ENCODE data around the gene RYK. TPM values are rescaled to one million over a fixed set of nuclear protein-coding genes. Genes with fewer than 3 reads are reported as not detected.

Gene RYK
- polyA plus RNA-seq, 1 experiment = 41.3 TPM

DNA sequence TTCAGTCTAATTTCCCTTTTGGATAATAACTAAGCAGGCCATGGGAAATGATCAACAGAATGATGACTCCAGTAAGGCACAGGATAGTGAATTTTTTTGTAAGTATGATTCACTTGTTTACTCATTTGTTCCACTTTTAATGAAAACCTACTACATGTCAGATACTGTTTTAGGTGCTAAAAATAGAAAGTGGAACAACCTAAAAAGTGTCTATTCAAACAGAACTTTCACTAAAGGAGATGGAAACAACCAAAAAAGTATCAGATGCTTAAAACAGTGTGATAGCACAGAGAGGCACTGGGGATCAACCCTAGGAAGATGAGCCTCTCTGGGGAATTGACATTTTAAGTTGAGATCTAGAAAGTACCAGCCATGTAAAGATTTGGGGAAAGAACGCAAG, 11.1 kb downstream of the RYK start:
- no peaks in the 10 kb centered on the region for H3K36me3 ChIP-seq (ENCODE audit: control insufficient read depth, insufficient read depth, low read length)
- ChIA-PET CTCF (interaction anchor here (1.0 to 5.5 kb wide), 3 partner anchors 9 to 27 kb away, joined by 4 to 29 read pairs (median 14); no protein-coding TSS in a partner anchor), POLR2A (no interaction called here)
- TF ChIP-seq, protein P1, sequence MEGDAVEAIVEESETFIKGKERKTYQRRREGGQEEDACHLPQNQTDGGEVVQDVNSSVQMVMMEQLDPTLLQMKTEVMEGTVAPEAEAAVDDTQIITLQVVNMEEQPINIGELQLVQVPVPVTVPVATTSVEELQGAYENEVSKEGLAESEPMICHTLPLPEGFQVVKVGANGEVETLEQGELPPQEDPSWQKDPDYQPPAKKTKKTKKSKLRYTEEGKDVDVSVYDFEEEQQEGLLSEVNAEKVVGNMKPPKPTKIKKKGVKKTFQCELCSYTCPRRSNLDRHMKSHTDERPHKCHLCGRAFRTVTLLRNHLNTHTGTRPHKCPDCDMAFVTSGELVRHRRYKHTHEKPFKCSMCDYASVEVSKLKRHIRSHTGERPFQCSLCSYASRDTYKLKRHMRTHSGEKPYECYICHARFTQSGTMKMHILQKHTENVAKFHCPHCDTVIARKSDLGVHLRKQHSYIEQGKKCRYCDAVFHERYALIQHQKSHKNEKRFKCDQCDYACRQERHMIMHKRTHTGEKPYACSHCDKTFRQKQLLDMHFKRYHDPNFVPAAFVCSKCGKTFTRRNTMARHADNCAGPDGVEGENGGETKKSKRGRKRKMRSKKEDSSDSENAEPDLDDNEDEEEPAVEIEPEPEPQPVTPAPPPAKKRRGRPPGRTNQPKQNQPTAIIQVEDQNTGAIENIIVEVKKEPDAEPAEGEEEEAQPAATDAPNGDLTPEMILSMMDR (IDR thresholded peaks at IDR 0.05; ENCODE audit: insufficient read depth, low read depth, low read length) = no peak
- no peaks in the 10 kb centered on the region for H3K27me3 ChIP-seq (ENCODE audit: control insufficient read depth, insufficient read depth, low read length)
- H3K4me3 ChIP-seq (ENCODE audit: low read depth, low read length) = no peak overlapping the region
- no peak for DNase-seq (ENCODE audit: low read depth)

DNA sequence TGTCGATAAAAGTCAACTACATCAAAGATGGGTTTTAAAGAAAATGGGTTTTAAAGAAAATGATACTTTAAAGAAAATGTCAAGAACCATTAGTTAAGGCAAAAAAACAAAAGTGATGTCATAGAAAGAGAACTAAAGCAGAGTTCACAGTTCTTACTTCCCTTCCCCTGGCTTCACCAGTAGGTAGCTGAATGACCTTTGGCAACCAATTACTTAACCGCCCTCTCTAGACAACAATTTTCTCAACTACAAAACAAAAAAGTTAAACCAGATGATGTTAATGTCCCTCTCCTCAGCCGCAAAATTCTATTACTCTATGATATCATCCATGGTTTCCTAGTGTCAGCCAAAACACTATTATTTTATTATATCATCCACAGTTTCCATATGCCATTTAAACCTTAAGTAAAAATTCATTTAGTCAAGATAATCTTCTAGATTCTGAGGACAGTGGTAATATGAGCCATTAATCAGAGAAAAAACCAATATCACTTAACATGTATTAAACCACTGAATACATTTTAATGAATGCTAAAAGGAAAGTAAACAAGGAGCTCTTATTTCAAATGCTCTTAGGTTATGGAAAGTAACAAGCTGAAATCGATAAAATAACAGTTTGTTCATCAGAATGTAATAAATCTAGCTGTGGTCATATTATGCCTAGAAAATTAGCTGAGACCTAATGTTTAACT, 13.1 kb downstream of the RYK start:
- no peaks in the 10 kb centered on the region for H3K36me3 ChIP-seq (ENCODE audit: control insufficient read depth, insufficient read depth, low read length)
- no peaks in the 10 kb centered on the region for H3K27me3 ChIP-seq (ENCODE audit: control insufficient read depth, insufficient read depth, low read length)
- TF ChIP-seq, protein P1 (IDR thresholded peaks at IDR 0.05; ENCODE audit: insufficient read depth, low read depth, low read length) = no peak
- no peak for DNase-seq (ENCODE audit: low read depth)
- CTCF ChIA-PET = interaction anchor here (2.8 to 3.4 kb wide), 2 partner anchors 13 to 24 kb away, joined by 14 to 22 read pairs; no protein-coding TSS in a partner anchor
- H3K4me3 ChIP-seq (ENCODE audit: low read depth, low read length) = no peak overlapping the region
- POLR2A ChIA-PET = no interaction called here

DNA sequence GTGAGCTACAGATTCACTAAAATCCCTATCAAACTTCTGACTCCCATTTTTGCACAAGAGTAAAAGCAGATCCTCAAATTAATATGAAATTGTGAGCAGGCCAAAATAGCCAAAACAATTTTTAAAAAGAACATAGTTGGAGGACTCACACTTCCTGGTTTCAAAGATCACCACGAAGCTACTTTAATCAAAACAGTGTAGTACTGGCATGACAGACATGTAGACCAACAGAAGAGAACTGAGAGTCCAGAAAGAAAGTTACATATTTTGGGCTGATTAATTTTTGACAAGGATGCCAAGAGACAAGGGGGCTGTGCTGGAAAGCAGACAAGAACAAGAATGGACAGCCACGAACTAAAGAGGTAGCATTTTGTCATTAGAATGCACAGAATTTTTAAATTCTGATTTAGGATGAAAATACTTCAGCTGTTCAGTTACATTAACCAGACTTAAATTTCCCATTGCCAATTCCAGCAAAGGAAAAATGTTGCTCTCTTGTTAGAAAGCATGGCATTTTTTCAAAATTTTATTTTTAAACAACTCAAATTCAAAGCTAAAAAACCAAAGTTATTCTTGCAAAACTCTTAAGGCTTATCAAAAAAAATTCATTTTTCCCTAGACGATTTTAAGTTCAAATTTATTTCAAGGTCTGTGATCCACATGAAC, 14.0 kb downstream of the RYK start:
- ChIA-PET CTCF (interaction anchor here (2.8 kb wide), 1 partner anchor 23 kb away, joined by 22 read pairs; no protein-coding TSS in a partner anchor), POLR2A (no interaction called here)

DNA sequence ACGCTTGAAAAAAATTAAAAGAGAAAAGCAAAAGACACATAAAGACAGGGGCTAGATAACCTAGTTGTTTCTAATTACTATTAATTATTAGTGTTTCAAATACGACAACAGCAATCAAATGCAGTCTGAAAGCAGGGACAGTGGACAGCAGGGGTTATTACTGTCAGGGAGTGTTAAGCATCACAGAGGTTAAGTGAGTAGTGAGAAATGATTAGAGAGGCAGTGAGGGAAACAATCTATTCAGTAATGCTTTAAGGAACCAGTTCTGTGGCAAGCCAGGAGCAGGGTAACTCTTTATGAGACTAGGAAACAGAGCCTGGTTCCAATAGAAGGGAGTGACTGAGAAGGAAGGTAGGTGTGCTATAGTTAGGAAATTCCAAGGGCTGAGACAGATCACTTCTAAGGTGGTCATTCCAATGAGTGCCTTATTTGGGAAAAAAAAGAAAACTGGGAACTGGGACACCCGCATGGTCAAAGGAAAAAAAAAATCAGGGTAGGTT, 15.0 kb downstream of the RYK start:
- Histone ChIP-seq H3K4me3 (ENCODE audit: low read depth, low read length) (no peak overlapping the region), H3K36me3 (ENCODE audit: control insufficient read depth, insufficient read depth, low read length) (no peaks in the 10 kb centered on the region), H3K27me3 (ENCODE audit: control insufficient read depth, insufficient read depth, low read length) (no peaks in the 10 kb centered on the region)
- no peak for DNase-seq (ENCODE audit: low read depth)
- TF ChIP-seq, protein P1 (IDR thresholded peaks at IDR 0.05; ENCODE audit: insufficient read depth, low read depth, low read length) = no peak
- CTCF ChIA-PET = interaction anchor here (2.8 kb wide), 1 partner anchor 22 kb away, joined by 22 read pairs; no protein-coding TSS in a partner anchor
- POLR2A ChIA-PET = no interaction called here

More for the DNA sequence above, 14.0 kb downstream of the RYK start:
- no peak for DNase-seq (ENCODE audit: low read depth)
- TF ChIP-seq, protein P1 (IDR thresholded peaks at IDR 0.05; ENCODE audit: insufficient read depth, low read depth, low read length) = no peak
- Histone ChIP-seq H3K4me3 (ENCODE audit: low read depth, low read length) (no peak overlapping the region), H3K27me3 (ENCODE audit: control insufficient read depth, insufficient read depth, low read length) (no peaks in the 10 kb centered on the region), H3K36me3 (ENCODE audit: control insufficient read depth, insufficient read depth, low read length) (no peaks in the 10 kb centered on the region)

- ChIA-PET CTCF (interaction anchor here (1.0 to 3.1 kb wide), 3 partner anchors 8 to 23 kb away, joined by 3 to 11 read pairs (median 3); no protein-coding TSS in a partner anchor), POLR2A (no interaction called here)
- Histone ChIP-seq H3K4me3 (ENCODE audit: low read depth, low read length) (no peak overlapping the region), H3K27me3 (ENCODE audit: control insufficient read depth, insufficient read depth, low read length) (no peaks in the 10 kb centered on the region), H3K36me3 (ENCODE audit: control insufficient read depth, insufficient read depth, low read length) (no peaks in the 10 kb centered on the region)
- DNase-seq (ENCODE audit: low read depth) = no peak
- TF ChIP-seq, protein P1 (IDR thresholded peaks at IDR 0.05; ENCODE audit: insufficient read depth, low read depth, low read length) = no peak
Observed at GRCh38 chr3:134232951-134233350, 17.7 kb downstream of the RYK start.

Measured in BJ (cell line).